LNCAP (cell line): ENCODE measurements around the gene NUMB.

Source experiments
- CTCF ChIP-seq: fragments of 450-650 bp; IDR thresholded peaks from 2 replicates; pipeline ENCODE4 v1.5.1; 2017; ENCODE audit warnings: mild to moderate bottlenecking

NUMB gene

GRCh38 chr14:73253721-73254120, 204.6 kb downstream of the NUMB start:
- TF ChIP-seq CTCF = no peak

- TF ChIP-seq CTCF = no peak
Measured at GRCh38 chr14:73253323-73253610, 205.1 kb downstream of the NUMB start.

- no peak for TF ChIP-seq CTCF
Measured at GRCh38 chr14:73252491-73253322, 205.6 kb downstream of the NUMB start.

GRCh38 chr14:73251516-73252215, 206.7 kb downstream of the NUMB start:
- TF ChIP-seq CTCF = no peak

- TF ChIP-seq CTCF = no peak
Measured at GRCh38 chr14:73250781-73251500, 207.4 kb downstream of the NUMB start.

- TF ChIP-seq CTCF = no peak
Measured at GRCh38 chr14:73250317-73250713, 208.0 kb downstream of the NUMB start.

- TF ChIP-seq CTCF = no peak
Measured at GRCh38 chr14:73249564-73250316, 208.6 kb downstream of the NUMB start.
